Measurements from ENCODE around the gene SIRT4.

Gene SIRT4

DNA sequence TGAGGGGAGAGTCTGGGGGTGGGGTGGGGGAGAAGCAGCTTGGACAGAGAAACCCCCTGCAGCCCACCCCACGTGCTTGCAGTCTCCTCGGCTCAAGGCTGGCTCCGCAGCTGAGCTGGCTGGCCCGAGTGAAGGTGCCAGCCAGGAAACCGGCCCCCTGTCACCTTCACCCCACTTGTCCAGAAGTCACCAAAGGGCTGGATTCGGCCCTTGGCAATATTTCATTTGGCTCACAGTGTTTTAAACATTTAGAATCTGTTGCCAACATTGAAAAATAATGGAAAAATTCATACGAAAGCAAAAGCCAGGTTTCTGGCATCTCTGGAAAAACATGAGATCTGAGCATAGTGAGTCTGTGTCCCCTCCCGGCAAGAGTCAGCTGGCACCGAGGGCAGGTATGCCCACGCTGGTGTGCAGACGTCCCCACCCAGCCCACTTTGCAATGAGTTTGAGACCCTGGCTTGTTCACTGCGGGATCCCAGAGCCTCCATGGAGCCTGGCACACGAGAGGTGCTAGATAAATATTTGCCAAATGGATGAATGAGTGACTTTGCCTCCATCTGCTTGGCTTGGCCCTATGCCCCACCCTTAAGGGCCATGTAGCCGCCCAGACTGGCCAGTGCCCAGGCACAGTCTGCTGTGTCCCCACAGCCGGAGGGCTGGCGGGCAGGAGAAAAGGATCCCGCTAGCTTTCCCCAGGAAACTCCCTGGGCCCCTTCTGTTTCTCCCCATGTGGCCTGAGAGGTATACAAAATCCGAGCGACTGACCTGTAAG is 48.6 kb downstream of the SIRT4 start:
- no peak overlapping the region for H3K27ac ChIP-seq (ENCODE audit: low read depth, low read length)
- no peak overlapping the region for H3K4me2 ChIP-seq (ENCODE audit: low read length)
- no peaks in the 10 kb centered on the region for H3K36me3 ChIP-seq (ENCODE audit: control insufficient read depth, low read length)

DNA sequence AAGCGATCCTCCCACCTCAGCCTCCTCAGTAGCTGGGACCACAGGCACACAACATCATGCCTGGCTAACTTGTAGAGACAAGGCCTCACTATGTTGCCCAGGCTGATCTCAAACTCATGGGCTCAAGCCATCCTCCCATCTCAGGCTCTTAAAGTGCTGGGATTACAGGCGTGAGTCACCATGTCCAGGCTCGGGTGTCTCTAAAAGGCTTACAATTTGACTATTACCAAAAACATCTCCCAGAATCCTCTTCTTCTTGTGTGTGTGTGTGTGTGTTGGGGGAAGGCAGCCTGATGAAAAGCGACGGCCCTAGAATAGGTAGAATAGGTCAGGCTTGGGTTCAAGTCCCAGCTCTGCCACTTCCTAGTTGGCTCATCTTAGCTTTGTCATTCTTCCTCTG is 50.0 kb downstream of the SIRT4 start:
- no peak overlapping the region for H3K4me2 ChIP-seq (ENCODE audit: low read length)
- H3K9me2 ChIP-seq (replicated peaks; ENCODE audit: control insufficient read depth, low read length), result no peaks in the 10 kb centered on the region
- no peaks in the 10 kb centered on the region for H3F3A ChIP-seq (ENCODE audit: control insufficient read depth, insufficient read depth)
- H3K4me1 ChIP-seq (ENCODE audit: control insufficient read depth, low read length), result no peaks in the 10 kb centered on the region
- H4K20me1 ChIP-seq (ENCODE audit: control insufficient read depth, insufficient read depth, low read depth, low read length), result no peaks in the 10 kb centered on the region
- no peaks in the 10 kb centered on the region for H3K79me2 ChIP-seq (ENCODE audit: control insufficient read depth, low read length)
- H3K27ac ChIP-seq (ENCODE audit: low read depth, low read length), result no peak overlapping the region
- H3K27me3 ChIP-seq (ENCODE audit: control insufficient read depth, low read length), result no peaks in the 10 kb centered on the region
- no peaks in the 10 kb centered on the region for H3K9me3 ChIP-seq (ENCODE audit: control insufficient read depth, insufficient read depth, low read length)
- H3K36me3 ChIP-seq (ENCODE audit: control insufficient read depth, low read length), result no peaks in the 10 kb centered on the region
- no peak overlapping the region for H3K4me3 ChIP-seq (ENCODE audit: low read length)
- TF ChIP-seq EZH2phosphoT487 (IDR thresholded peaks at IDR 0.05; ENCODE audit: borderline replicate concordance, low read length), result no peak
- TF ChIP-seq, protein P1, sequence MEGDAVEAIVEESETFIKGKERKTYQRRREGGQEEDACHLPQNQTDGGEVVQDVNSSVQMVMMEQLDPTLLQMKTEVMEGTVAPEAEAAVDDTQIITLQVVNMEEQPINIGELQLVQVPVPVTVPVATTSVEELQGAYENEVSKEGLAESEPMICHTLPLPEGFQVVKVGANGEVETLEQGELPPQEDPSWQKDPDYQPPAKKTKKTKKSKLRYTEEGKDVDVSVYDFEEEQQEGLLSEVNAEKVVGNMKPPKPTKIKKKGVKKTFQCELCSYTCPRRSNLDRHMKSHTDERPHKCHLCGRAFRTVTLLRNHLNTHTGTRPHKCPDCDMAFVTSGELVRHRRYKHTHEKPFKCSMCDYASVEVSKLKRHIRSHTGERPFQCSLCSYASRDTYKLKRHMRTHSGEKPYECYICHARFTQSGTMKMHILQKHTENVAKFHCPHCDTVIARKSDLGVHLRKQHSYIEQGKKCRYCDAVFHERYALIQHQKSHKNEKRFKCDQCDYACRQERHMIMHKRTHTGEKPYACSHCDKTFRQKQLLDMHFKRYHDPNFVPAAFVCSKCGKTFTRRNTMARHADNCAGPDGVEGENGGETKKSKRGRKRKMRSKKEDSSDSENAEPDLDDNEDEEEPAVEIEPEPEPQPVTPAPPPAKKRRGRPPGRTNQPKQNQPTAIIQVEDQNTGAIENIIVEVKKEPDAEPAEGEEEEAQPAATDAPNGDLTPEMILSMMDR (IDR thresholded peaks at IDR 0.05; ENCODE audit: low read depth, low read length, poor library complexity, severe bottlenecking), result no peak

More for the DNA sequence above, 48.6 kb downstream of the SIRT4 start:
- no peaks in the 10 kb centered on the region for H4K20me1 ChIP-seq (ENCODE audit: control insufficient read depth, insufficient read depth, low read depth, low read length)
- H3K9me2 ChIP-seq (replicated peaks; ENCODE audit: control insufficient read depth, low read length), result no peaks in the 10 kb centered on the region
- no peaks in the 10 kb centered on the region for H3F3A ChIP-seq (ENCODE audit: control insufficient read depth, insufficient read depth)
- H3K4me3 ChIP-seq (ENCODE audit: low read length), result no peak overlapping the region
- no peaks in the 10 kb centered on the region for H3K27me3 ChIP-seq (ENCODE audit: control insufficient read depth, low read length)
- no peaks in the 10 kb centered on the region for H3K4me1 ChIP-seq (ENCODE audit: control insufficient read depth, low read length)
- H3K9me3 ChIP-seq (ENCODE audit: control insufficient read depth, insufficient read depth, low read length), result no peaks in the 10 kb centered on the region
- H3K79me2 ChIP-seq (ENCODE audit: control insufficient read depth, low read length), result no peaks in the 10 kb centered on the region
- TF ChIP-seq EZH2phosphoT487 (IDR thresholded peaks at IDR 0.05; ENCODE audit: borderline replicate concordance, low read length), result no peak
- TF ChIP-seq, protein P1 (IDR thresholded peaks at IDR 0.05; ENCODE audit: low read depth, low read length, poor library complexity, severe bottlenecking), result no peak

DNA sequence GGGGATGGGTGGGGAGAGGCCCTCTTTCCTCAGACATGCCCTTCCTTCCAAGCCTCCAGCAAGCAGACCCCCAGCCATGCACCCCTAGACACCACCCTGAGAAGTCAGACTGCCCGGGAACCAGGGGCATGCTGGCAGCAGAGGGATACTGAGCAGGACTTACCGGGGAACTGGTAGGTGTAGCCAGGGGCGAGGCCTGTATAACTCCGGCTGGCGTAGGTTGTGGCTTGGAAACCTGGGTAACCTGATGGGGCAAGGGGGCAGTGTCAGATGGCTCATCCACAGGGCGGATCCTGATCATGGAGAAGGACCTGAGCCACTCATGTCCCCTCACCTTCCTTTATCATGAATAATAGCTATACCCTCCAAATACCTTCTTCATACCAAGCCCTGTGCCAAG is 51.0 kb downstream of the SIRT4 start:
- H3K36me3 ChIP-seq (ENCODE audit: control insufficient read depth, low read length), result no peaks in the 10 kb centered on the region

More for the DNA sequence above, 51.0 kb downstream of the SIRT4 start:
- H3K27me3 ChIP-seq (ENCODE audit: control insufficient read depth, low read length), result no peaks in the 10 kb centered on the region
- no peak overlapping the region for H3K27ac ChIP-seq (ENCODE audit: low read depth, low read length)
- TF ChIP-seq, protein P1 (IDR thresholded peaks at IDR 0.05; ENCODE audit: low read depth, low read length, poor library complexity, severe bottlenecking), result no peak
- no peaks in the 10 kb centered on the region for H3K79me2 ChIP-seq (ENCODE audit: control insufficient read depth, low read length)
- no peaks in the 10 kb centered on the region for H3K9me2 ChIP-seq (replicated peaks; ENCODE audit: control insufficient read depth, low read length)
- H3K4me3 ChIP-seq (ENCODE audit: low read length), result no peak overlapping the region
- no peak overlapping the region for H3K4me2 ChIP-seq (ENCODE audit: low read length)
- H4K20me1 ChIP-seq (ENCODE audit: control insufficient read depth, insufficient read depth, low read depth, low read length), result no peaks in the 10 kb centered on the region
- H3K9me3 ChIP-seq (ENCODE audit: control insufficient read depth, insufficient read depth, low read length), result no peaks in the 10 kb centered on the region
- H3K4me1 ChIP-seq (ENCODE audit: control insufficient read depth, low read length), result no peaks in the 10 kb centered on the region
- no peaks in the 10 kb centered on the region for H3F3A ChIP-seq (ENCODE audit: control insufficient read depth, insufficient read depth)
